Hepatocyte (in vitro differentiated cells): ENCODE measurements around the gene RNF41.

Source experiments
- EZH2phosphoT487 ChIP-seq: fragments of 200-600 bp; sonication (generic); IDR thresholded peaks from one replicate; pipeline ENCODE4 v1.6.1; 2018; ENCODE audit warnings: antibody characterized with exemption, mild to moderate bottlenecking, low read depth, moderate library complexity; ENCODE audit not compliant: unreplicated experiment, severe bottlenecking
- TF ChIP-seq, protein P1 (sequence below): fragments of 200-600 bp; sonication (generic); IDR thresholded peaks from 2 replicates; pipeline ENCODE4 v1.5.1; 2016; ENCODE audit warnings: antibody characterized with exemption, mild to moderate bottlenecking; ENCODE audit not compliant: poor library complexity

DNA sequence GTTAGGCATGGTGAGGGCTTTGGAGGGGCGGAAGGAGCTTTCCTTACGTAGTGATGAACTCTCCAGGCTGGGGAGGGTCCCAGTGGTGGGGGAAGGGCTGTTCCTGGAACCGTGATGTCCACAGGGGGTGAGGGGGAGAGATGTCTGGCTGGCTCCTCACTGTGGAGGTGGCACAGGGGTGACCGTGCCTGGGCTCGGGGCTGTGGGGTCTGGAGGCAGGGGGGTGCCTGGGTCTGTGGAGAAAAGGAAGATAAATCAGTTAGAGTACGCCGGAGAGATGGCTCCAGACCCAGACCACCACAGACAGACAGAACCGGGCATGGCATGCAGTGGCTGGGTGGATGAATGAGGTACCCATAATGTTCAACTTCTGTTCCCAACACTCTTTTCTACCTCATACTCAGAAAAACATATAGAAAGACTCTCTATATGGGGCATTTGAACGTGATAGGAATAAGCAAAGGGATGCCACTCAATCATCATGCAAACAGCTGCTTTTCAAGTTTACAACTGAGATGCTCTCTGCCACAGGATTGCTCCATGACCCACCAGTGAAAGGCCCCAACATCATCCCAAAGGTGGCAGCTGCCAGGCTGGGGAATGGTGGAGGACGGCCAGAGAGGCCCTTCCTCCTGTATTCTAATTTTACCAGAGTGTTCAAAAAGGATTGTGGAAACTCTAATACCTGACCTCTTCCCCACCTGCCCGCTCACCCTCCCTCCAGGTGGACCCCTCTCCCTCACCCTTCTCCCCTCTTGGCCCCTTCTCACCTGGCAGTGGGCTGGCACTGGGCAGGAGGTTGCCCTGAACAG, 58.0 kb downstream of the RNF41 start:
- TF ChIP-seq, protein P1, sequence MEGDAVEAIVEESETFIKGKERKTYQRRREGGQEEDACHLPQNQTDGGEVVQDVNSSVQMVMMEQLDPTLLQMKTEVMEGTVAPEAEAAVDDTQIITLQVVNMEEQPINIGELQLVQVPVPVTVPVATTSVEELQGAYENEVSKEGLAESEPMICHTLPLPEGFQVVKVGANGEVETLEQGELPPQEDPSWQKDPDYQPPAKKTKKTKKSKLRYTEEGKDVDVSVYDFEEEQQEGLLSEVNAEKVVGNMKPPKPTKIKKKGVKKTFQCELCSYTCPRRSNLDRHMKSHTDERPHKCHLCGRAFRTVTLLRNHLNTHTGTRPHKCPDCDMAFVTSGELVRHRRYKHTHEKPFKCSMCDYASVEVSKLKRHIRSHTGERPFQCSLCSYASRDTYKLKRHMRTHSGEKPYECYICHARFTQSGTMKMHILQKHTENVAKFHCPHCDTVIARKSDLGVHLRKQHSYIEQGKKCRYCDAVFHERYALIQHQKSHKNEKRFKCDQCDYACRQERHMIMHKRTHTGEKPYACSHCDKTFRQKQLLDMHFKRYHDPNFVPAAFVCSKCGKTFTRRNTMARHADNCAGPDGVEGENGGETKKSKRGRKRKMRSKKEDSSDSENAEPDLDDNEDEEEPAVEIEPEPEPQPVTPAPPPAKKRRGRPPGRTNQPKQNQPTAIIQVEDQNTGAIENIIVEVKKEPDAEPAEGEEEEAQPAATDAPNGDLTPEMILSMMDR, result no peak
- no peak for TF ChIP-seq EZH2phosphoT487
